ENCODE data around the gene SPECC1L. TPM values are rescaled to one million over a fixed set of nuclear protein-coding genes. Genes with fewer than 3 reads are reported as not detected.

The SPECC1L gene
- total RNA-seq, 1 experiment from 2014 or later, result 40.8 TPM

GRCh38 chr22:24304062-24304675, 33.5 kb downstream of the SPECC1L start:
- ChIA-PET CTCF (no interaction called here), POLR2A (no interaction called here), RAD21 (ENCODE audit: low non-redundant PET in 1 of 2, low total read pairs in 2 of 2, uncharacterized antibody in 2 of 2, unreplicated experiment in 2 of 2) (no interaction called here)
- TF ChIP-seq, protein P1, sequence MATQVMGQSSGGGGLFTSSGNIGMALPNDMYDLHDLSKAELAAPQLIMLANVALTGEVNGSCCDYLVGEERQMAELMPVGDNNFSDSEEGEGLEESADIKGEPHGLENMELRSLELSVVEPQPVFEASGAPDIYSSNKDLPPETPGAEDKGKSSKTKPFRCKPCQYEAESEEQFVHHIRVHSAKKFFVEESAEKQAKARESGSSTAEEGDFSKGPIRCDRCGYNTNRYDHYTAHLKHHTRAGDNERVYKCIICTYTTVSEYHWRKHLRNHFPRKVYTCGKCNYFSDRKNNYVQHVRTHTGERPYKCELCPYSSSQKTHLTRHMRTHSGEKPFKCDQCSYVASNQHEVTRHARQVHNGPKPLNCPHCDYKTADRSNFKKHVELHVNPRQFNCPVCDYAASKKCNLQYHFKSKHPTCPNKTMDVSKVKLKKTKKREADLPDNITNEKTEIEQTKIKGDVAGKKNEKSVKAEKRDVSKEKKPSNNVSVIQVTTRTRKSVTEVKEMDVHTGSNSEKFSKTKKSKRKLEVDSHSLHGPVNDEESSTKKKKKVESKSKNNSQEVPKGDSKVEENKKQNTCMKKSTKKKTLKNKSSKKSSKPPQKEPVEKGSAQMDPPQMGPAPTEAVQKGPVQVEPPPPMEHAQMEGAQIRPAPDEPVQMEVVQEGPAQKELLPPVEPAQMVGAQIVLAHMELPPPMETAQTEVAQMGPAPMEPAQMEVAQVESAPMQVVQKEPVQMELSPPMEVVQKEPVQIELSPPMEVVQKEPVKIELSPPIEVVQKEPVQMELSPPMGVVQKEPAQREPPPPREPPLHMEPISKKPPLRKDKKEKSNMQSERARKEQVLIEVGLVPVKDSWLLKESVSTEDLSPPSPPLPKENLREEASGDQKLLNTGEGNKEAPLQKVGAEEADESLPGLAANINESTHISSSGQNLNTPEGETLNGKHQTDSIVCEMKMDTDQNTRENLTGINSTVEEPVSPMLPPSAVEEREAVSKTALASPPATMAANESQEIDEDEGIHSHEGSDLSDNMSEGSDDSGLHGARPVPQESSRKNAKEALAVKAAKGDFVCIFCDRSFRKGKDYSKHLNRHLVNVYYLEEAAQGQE (IDR thresholded peaks at IDR 0.05; ENCODE audit: low read depth), result no peak
- no peaks in the 10 kb centered on the region for H3K9me2 ChIP-seq (ENCODE audit: insufficient read depth)
- BruUV-seq (replicated peaks), result TSS peak; percentile 20
- no peak overlapping the region for H3K9ac ChIP-seq (ENCODE audit: low read length)
- intact Hi-C loops (cut with micrococcal nuclease), result no loop called here
- H4K20me1 ChIP-seq (ENCODE audit: insufficient read depth), result no peaks in the 10 kb centered on the region
- H3K36me3 ChIP-seq (ENCODE audit: control insufficient read depth in 1 of 2, insufficient read depth in 2 of 2, low read length in 2 of 2), result peaks cover 21 to 39% of the 10 kb centered on the region in 2 experiments
- DNase-seq (ENCODE audit: low read depth, low spot score), result no peak
- H3K4me2 ChIP-seq (ENCODE audit: low read length), result no peak overlapping the region
- H3K27ac ChIP-seq (ENCODE audit: low read depth, low read length), result peak overlapping the region; percentile 37; the same call in 1 of the 2 replicates
- no peak overlapping the region for H3K4me3 ChIP-seq (replicated peaks in 1 of 2; ENCODE audit: low read depth in 1 of 2, low read length in 2 of 2)
- peaks cover 14 to 21% of the 10 kb centered on the region in 2 experiments for H3K4me1 ChIP-seq (ENCODE audit: control insufficient read depth in 1 of 2, insufficient read depth in 2 of 2, low read length in 2 of 2)
- H3K9me3 ChIP-seq (ENCODE audit: control insufficient read depth in 1 of 2, insufficient read depth in 1 of 2, low read depth in 1 of 2, low read length in 2 of 2), result no peaks in the 10 kb centered on the region
- no peaks in the 10 kb centered on the region for H3K27me3 ChIP-seq (ENCODE audit: insufficient read depth, low read length)
- no peak overlapping the region for H2AFZ ChIP-seq (ENCODE audit: low read depth, low read length, poor library complexity, severe bottlenecking)
- H3K79me2 ChIP-seq (ENCODE audit: insufficient read depth, low read length), result peaks cover 93% of the 10 kb centered on the region
- no peak for ATAC-seq

DNA sequence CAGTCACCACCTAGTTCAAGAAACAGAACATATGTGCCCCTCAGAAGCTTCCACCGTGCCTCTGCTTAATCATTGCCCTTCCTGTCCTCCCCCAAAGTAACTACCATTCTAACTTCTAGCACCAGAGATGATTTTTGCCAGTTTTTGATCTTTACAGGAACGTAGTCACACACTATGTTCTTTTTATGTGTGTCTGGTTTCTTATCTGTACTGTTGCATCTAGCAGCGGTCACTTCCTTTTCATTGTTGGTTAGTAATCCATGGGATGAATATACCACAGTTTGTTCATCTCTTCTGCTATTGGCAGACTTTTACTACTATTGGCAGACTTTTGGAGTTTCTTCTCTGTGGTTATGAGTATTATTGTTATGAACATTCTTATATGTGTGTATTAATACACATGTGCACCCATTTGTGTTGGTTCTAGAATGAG, 34.6 kb downstream of the SPECC1L start:
- RAD21 ChIA-PET (ENCODE audit: low non-redundant PET in 1 of 2, low total read pairs in 2 of 2, uncharacterized antibody in 2 of 2, unreplicated experiment in 2 of 2), result no interaction called here
- Histone ChIP-seq H3K9me2 (ENCODE audit: insufficient read depth) (no peaks in the 10 kb centered on the region), H3K4me1 (ENCODE audit: control insufficient read depth in 1 of 2, insufficient read depth in 2 of 2, low read length in 2 of 2) (peaks cover 14 to 21% of the 10 kb centered on the region in 2 experiments), H3K27ac (ENCODE audit: low read depth, low read length) (no peak overlapping the region), H3K4me3 (replicated peaks in 1 of 2; ENCODE audit: low read depth in 1 of 2, low read length in 2 of 2) (no peak overlapping the region), H3K27me3 (ENCODE audit: insufficient read depth, low read length) (no peaks in the 10 kb centered on the region), H3K4me2 (ENCODE audit: low read length) (no peak overlapping the region), H4K20me1 (ENCODE audit: insufficient read depth) (no peaks in the 10 kb centered on the region), H3K9ac (ENCODE audit: low read length) (no peak overlapping the region), H3K36me3 (ENCODE audit: control insufficient read depth in 1 of 2, insufficient read depth in 2 of 2, low read length in 2 of 2) (peaks cover 23 to 41% of the 10 kb centered on the region in 2 experiments), H3K9me3 (ENCODE audit: control insufficient read depth in 1 of 2, insufficient read depth in 1 of 2, low read depth in 1 of 2, low read length in 2 of 2) (no peaks in the 10 kb centered on the region), H2AFZ (ENCODE audit: low read depth, low read length, poor library complexity, severe bottlenecking) (no peak overlapping the region), H3K79me2 (ENCODE audit: insufficient read depth, low read length) (peaks cover 94% of the 10 kb centered on the region)
- TF ChIP-seq ZNF274 (IDR thresholded peaks at IDR 0.05; ENCODE audit: low read depth, low read length), result no peak
- TF ChIP-seq, protein P2, sequence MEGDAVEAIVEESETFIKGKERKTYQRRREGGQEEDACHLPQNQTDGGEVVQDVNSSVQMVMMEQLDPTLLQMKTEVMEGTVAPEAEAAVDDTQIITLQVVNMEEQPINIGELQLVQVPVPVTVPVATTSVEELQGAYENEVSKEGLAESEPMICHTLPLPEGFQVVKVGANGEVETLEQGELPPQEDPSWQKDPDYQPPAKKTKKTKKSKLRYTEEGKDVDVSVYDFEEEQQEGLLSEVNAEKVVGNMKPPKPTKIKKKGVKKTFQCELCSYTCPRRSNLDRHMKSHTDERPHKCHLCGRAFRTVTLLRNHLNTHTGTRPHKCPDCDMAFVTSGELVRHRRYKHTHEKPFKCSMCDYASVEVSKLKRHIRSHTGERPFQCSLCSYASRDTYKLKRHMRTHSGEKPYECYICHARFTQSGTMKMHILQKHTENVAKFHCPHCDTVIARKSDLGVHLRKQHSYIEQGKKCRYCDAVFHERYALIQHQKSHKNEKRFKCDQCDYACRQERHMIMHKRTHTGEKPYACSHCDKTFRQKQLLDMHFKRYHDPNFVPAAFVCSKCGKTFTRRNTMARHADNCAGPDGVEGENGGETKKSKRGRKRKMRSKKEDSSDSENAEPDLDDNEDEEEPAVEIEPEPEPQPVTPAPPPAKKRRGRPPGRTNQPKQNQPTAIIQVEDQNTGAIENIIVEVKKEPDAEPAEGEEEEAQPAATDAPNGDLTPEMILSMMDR (IDR thresholded peaks at IDR 0.05 in 2 of 3, conservative IDR thresholded peaks at IDR 0.05 in 1 of 3; ENCODE audit: borderline replicate concordance in 1 of 3, insufficient read depth in 1 of 3, low read depth in 2 of 3, low read length in 2 of 3), result no peak
- TF ChIP-seq ZBTB33 (IDR thresholded peaks at IDR 0.05; ENCODE audit: extremely low read depth, insufficient replicate concordance, low read length), result no peak
- TF ChIP-seq MAX (IDR thresholded peaks at IDR 0.05), result no peak
- TF ChIP-seq FOSL1 (IDR thresholded peaks at IDR 0.05; ENCODE audit: low read depth), result no peak
- TF ChIP-seq RAD21 (IDR thresholded peaks at IDR 0.05; ENCODE audit: low read depth), result no peak
- TF ChIP-seq EZH2 (IDR thresholded peaks at IDR 0.05), result no peak
- no peak for TF ChIP-seq SRF (IDR thresholded peaks at IDR 0.05; ENCODE audit: low read depth)
- TF ChIP-seq CBX3 (IDR thresholded peaks at IDR 0.05; ENCODE audit: low read depth), result no peak
- no peak for TF ChIP-seq YY1 (IDR thresholded peaks at IDR 0.05; ENCODE audit: extremely low read depth, insufficient replicate concordance, low read depth, low read length)
- CTCF ChIA-PET, result no interaction called here
- DNase-seq (ENCODE audit: low read depth, low spot score), result no peak
- BruUV-seq (replicated peaks), result no TSS peak
- POLR2A ChIA-PET, result no interaction called here
- intact Hi-C loops (cut with micrococcal nuclease), result no loop called here
- no peak for ATAC-seq
